CD4-positive, alpha-beta T cell treated with Interleukin-2 at 100 ng/mL for 4 hours (primary cell): ENCODE results near the gene MAP6.
"Not testable (repeated sequence)": the region's sequence is repeated elsewhere in the genome, so short reads cannot be mapped to it uniquely, and the experiment has no call there.

ENCODE experiments used
- DNase-seq: peaks from one replicate; pipeline ENCODE4 v3.0.0-alpha.2; 2020; ENCODE audit warnings: low spot score

The MAP6 gene

DNA sequence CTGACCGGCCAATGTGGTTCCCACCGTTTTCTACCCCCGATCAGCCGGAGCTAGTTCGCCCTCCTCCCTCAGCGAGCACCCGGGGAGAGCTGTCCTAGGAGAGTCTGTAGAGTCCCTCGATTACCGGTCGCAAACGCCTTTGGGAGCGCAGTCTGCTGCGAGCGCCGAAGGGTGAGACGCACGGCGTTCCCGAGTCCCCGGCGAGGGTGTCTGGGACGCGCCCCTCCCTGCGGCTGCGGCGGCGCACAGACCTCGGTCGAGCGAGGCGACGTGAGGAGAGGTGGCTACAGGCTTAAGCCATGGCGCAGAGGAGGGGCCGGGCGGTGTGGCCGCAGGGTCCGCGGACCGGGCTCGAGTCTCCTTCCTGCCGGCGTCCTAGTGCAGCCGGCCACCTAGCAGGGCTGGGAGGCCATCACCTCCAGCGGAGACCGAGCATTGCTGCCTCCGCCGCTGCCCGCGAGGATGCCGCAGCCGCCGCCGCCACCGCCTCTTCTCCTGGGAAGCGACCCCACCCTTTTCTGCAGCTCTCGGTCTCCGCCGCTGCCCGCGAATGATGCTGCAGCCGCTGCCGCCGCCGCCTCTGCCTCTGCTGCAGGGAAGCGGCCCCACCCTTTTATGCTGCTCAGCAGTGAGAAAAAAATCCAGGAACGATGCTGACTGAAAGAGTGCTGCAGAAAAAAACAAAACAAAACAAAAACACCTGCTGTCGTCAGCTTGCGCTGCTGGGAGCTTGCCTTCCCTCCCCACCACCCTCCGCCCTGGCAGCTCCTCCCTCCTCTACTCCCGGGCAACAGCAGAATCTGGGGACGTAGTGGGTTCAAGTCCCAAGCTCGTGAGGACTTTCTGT, at the start of gene MAP6:
TSS of gene MAP6 (minus strand) at position 588 of the 847 bp plus-strand sequence. CDS start 669 bp downstream, outside the sequence.
- no peak for DNase-seq

DNA sequence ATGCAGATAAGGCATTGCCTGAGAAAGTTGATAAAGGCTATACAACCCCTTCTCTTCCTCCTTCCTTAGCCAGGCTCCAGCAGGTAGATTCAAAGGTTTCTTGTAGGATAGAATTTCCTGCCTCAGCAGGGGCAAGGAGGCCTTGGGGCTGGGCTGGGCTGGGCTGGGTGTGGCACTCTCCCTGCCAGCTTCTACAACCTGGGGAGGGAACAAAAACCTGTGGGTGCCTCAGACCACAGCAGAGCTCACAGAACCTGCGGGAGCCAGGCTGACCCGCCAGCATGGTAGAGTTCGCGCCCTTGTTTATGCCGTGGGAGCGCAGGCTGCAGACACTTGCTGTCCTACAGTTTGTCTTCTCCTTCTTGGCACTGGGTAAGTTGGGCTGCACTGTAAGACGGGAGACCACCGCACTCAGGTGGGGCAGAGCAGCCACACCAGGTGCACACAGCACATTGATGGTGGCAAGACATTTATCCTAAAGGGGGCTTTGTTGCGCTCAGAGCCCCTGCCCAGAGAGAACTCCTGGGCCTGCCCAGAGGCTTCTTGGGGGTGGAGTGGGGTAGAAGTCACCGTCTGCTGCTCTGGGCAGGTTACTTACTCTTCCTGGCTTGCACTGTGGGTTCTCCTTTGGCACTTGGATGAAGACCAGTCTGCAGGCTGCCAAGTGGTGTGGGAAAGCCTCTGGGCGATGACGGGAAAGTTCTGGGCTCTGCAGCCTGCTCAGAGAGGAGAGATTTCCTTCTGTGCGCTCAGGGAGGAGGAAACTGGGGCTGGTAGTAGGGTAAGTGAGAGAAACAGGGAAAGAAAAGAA, 49.0 kb upstream of the MAP6 start, which contains the start of gene MOGAT2:
TSS of gene MOGAT2 (plus strand) at position 231 of the 811 bp plus-strand sequence. CDS start at position 282, 51 bp downstream.
- DNase-seq: no peak

DNA sequence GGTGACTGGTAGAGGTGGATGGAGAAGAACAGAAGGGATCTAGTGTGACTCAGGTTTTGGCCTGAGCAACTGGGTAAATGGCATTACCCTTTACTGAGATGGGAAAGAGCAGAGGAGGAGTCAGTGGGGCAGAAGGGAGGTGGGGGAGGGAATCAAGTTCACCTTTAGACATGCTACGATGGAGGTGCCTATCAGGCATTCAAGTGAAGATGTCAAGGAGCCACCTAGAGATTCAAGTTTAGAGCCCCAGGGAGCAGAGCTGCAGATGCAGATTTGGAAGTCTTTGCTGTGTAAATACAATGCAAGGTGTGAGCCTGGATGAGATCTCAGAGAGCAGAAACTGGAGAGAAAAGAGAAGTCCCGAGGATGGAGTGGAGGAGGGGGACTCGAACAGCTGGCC, 47.8 kb upstream of the MAP6 start:
- no peak for DNase-seq

DNA sequence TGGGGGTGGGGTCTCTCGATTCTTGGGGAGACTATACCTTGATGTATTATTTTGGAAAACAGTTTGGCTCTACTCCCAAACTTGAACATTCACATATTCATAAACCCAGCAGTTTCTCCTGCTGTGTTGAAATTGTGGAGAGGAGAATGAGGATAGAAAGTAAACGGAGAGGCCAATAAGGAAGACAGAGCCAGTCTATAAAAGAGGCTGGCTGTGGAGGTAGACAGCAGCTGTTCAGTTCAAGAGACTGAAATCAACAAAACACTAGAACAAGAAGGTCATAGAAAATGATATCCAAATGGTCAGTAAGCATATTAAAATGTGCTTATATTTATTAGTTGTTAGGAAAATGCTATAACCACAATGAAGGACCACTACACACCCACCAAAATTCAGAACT, 46.9 kb upstream of the MAP6 start:
- DNase-seq: no peak

DNA sequence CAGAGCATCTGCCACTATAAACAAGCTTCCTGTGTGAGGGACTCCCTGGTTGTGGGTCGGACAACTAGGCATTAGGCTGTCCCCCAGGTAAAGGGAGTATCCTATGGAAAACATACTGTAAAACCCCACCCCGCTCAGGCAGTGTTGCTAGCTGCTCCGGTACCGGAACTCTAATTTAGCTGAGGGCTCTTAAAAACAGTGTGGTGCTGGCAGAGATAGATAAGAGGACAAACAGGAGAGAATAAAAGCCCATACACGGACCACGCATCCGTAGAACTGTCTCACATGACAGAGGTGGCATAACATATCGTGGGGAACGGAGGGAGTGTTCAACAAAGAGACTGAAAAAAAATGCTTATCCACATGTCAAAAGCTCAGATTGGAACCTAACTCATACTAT, 45.4 kb upstream of the MAP6 start:
- no peak for DNase-seq

DNA sequence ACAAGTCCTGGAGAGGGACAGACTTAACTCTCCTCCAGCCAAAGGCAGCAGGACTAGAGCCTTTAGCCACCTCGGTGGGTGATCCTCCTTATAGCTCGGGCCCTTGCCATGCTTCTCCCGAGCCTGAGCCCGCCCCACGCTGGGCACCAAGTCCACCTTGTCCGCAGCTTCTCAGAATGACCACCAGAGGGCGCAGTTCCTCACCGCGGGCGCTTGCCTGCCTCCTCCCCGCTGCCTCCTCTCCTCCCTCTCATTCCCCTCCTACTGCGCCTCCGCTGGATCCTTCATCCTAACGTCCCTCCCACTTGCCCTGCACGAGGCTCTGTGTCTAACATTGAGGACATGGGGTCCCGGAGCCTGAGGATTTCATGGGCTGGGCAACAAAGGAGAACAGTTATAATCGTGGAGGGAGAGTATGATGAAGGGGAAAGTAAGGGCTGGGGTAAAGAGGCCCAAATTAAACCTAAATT, 37.5 kb upstream of the MAP6 start:
- DNase-seq: peak; percentile 60

DNA sequence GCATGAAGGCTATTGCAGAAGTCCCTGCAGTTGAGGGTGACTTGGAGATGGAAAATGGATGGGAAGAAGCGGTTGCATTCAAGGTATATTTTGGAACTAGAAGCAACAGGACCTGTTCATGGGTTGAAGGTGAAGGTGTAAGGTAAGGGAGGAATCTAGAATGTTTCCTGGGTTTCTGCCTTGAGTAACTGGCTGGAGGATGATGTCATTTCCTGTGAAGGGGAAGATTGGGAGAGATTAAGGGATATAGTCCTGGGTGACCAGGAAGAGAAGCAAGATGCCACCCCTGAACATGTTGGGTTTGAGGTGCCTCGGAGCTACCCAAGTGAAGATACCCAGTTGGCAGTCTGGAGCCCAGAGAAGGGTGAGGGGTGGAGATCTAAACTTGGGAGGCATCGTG, 36.7 kb upstream of the MAP6 start:
- DNase-seq: no peak

DNA sequence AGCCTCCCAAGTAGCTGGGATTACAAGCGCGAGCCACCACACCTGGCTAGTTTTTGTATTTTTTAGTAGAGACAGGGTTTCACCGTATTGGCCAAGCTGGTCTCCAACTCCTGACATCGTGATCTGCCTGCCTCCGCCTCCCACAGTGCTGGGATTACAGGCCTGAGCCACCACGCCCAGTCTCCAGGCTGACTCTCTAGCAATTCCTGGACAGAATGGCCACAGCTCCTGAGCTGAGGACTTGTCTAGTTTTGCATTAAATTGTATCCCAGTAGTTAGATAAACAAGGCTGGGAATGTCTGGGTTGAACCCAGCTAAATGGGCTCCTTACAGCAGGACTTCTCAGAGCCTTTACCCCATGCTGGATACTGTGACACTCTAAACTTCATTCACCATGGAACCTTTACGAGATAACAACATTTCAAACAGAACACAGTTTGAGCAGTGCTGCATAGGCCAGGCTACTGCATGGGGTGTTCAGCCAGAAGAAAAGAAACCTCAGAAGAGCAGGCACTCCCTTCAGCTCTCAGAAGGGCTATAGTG, 34.9 kb upstream of the MAP6 start:
- no peak for DNase-seq

DNA sequence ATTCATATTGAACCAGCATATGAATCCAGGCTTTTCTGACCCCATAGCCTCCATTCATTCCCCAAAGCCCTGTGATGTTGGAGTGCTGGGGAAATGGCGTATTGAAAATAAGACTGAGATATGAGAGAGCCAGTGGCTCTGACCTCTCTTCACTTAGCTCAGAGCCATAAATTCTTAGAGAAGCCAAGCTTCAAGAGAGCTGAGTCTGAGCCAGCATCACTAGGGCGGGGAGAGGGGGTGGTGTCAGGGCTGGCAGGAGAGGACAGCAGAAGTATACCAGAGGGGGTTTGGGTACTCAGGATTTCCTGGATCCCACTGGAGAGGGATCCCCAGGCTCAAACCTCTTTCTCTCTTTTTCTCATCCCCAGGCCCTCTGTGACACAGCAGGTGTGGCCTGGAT, 32.1 kb upstream of the MAP6 start:
- no peak for DNase-seq

DNA sequence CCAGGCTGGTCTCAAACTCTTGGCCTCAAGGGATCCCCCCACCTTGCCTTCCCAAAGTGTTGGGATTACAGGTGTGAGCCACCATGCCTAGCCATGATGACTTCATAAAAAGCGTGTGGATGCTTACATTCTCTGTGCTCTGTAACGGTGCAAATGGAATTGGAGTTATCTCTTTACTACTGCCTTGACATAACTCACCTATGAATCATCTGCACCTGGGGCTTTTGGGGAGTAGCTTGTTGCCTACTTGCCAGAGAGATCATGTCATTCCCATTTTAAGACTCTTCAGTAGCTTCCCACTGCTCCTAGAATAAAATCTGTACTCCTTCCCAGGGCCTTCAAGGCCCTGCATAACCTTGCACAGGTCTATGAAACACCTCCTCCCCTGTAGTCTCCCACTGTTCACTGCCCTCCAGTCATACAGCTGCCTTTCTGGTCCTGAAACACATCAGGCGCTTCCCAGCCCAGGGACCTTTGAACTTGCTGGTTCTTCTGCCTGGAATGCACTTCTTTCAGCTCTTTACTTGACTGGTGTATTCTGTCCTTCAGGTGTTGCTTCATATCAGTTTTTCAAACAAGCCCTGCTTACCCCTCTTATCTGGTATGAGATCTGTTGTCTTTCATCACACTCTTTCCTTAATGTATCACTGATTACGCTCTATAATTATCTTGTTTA, 29.2 kb upstream of the MAP6 start:
- DNase-seq: no peak

DNA sequence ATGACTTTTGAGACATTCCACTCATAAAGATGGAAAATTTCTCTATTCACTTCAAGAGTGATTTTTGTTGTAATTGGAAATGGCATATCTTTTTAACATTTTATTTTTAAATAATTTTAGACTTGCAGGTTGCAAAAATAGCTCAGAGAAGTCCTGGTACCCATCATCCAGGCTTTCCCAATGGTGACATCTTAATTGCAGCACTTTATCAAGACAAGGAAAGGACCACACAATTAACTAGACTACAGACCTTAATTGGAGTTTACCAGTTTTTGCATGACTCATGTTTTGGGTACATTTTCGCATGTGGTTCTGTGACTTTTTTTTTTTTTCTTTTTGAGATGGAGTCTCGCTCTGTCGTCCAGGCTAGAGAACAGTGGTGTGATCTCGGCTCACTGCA, 23.0 kb upstream of the MAP6 start:
- DNase-seq: no peak

DNA sequence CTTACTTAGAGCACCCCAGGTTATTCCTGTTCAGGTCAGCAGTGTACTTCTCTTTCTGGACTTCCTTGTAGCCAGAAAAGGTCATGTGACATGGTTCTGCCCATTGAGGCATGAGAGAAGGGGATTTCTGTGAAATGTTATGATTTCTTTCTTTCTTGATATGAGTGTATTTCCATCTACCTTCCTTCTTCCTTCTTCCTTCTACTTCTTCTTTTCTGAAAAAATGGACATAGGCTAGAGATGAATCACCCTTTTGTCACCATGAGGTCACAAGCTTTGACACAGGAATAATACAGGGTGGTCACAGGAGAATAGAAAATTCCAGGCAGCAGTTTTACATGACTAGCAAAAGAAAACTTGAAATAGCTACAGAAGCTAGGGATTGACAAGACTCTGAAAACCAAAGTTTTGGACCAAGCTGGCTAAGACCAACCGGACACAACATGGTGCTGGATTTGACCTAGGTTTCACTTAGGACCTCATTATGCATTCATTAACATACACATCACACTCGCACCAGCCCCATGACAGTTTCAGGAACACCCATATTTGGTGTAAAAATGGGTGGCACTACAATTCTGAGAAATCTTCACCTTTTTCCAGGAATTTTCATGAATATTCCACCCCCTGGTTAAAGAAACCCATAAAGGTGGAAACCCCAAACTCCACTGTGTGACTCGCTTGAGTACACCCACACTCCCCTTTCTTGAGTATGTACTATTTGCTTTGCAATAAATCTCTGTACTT, 21.2 kb upstream of the MAP6 start:
- no peak for DNase-seq

DNA sequence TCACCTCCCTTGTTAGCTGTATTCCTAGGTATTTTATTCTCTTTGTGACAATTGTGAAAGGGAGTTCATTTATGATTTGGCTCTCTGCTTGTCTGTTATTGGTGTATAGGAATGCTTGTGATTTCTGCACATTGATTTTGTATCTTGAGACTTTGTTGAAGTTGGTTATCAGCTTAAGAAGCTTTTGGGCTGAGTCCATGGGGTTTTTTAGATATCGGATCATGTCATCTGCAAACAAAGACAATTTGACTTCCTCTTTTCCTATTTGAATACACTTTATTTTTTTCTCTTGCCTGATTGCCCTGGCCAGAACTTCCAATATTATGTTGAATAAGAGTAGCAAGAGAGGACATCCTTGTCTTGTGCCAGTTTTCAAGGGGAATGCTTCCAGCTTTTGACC, 15.0 kb upstream of the MAP6 start:
- DNase-seq: not testable (repeated sequence)

DNA sequence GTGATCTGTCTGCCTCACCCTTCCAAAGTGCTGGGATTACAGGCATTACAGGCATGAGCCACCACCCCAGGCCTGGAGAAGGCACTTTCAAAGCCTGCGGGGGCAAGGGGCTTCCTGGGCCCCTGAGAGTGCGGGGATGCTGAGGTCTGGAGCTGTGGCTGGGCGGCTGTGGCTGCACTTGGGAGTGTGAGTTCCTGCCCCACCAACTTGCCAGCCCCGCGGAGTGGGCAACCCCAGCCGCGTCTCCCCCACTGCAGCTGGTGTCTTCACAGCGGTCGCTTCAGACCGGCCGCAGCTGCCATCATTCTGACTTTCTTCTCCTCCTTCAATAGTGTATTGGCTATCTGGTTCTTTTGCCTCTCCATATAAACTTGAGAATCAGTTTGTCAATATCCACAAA, 10.7 kb upstream of the MAP6 start:
- no peak for DNase-seq

DNA sequence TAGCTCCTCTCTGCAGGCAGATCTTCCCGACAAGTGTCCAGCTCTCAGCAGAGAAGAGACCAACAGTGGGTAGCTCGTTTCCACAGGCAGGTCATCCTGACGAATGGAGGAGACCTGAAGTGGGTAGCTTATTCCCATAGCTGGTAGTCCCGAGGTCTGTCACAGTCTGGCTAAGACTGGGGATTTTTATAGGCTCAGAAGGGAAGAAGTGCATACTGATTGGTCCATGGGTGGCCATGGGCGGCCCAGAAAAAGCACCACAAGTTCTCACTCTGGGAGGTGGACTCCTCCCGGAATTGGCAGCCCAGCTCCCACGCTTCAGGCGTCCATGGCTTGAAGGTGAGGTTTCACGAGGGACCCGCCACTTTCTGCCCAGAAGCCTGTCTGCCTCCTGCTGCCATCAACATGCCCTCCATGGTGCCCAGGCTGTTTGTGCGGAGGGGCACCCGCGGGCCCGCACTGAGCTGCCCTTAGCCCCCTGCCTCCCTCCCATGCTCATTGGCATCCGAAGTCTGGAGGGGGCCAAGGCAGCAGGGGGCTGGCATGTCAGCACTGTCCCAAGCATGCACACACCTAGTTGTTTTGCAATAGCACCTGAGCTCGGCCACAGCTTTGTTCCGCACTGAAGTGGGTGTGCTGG, 9.9 kb upstream of the MAP6 start:
- no peak for DNase-seq

DNA sequence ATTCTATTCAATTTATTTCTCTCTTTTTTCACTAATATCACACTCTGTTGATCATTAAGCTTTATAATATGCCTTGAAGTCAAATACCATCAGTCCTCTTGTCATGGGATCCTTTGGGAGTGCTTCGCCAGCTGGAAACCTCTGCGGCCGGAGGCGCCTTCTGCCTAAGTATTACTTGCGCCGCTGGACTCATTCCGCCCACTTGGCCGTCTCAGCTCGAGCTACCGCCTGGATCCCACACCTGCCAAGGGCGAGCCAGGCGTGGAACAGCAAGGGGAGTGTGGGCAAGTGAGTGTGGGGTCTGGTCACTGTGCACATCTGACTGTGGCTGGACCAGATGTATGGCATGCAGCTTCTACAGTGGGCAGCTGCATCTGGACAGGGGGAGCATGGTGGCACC, 9.1 kb upstream of the MAP6 start:
- no peak for DNase-seq

DNA sequence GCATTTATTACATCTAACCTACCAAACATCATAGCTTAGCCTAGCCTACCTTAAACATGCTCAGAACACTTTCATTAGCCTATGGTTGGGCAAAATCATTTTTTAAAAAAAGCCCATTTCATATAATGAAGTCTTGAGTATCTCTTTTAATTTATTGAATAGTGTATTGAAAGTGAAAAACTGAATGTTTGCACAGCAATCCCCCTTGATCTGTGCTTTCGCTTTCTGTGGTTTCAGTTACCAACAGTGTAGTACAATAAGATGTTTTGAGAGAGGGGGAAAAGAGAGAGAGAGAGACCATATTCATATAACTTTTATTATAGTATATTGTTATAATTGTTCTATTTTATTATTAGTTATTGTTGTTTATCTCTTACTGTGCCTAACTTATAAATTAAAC, 8.4 kb upstream of the MAP6 start:
- DNase-seq: no peak

DNA sequence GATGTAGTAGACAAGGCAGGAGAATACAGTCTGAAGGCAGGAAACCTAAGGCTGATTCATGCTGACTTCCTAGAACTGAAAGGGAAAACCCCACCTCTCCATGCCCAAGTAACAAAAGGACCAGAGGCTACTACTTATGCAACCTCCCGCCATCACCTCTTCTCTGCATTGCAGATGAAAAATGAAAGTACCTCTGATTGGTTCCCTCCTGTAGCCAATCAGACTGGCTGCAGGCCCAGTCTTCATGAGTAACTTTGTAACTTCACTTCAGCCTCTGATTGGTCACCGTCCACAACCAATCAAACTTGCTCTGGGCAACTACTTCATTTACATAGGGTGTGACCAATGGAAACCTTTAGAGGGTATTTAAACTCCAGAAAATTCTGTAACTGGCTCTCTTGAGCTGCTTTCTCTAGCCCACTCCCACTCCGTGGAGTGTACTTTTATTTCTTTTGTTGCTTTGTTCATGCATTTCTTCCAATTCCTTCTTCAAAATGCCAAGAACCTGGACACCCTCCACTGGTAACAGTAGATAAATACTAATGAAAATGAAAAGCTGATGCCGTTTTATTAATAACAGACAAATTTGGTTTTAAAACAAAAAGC, 5.2 kb upstream of the MAP6 start:
- DNase-seq: no peak

DNA sequence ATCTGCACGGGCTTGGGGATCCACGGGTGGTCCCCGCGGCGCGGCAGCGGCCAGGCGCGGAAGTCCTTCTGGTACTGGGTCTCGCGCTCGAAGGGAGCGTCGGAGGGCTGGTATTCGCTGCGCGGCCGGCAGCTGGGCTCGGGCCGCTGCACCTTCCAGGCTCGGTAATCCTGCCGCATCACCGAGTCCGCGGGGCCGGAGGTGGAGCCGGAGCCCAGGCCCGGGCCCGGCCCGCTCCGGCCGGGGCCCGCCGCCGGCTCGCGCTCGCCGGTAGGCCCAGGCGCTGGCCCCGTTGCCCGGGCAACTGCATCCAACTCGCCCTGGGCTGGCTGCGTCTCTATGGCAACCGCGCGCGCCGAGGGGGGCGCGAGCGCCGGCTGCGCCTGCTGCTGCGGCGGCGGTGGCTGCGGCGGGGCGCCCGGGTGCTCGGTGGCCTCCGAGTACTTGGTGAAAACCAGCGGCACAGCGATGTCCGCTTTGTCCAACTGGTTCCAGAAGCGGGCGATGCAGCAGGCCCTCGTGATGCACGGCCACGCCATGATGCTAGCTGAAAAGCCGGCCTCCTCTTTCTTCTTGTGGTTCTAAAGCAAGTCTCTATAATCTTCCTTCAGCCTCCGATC, 897 bp downstream of the MAP6 start:
- no peak for DNase-seq

DNA sequence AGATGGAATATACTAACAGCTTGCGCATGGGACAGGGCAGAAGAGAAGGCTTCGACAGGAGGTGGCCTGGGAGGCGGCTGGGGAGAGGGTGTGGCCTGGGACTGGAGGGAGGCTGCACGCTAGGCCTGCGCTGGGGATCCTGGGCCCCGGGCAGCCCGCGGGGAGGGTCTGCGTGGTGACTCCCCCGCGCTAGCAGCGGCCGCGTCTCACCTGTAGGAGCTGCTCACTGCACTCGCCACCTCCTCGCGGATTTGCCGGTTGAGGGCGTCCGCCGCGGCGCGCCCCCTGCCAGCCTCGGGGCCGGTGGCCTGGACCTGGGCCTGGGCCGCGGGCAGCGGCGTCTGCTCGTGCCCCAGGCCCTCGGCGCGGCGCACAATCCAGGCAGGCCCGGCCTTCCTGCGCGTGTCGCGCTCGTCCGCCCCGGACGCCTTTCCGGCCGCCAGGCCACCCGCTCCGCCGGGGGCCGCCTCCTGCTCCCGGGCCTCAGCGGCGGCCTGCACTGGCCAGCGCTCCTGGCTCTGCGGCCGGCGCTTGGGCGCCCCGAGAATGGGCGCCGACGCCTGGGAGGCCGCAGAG, 1.5 kb downstream of the MAP6 start:
- DNase-seq: no peak
